Calu3 (cell line): ENCODE results near the gene CDK2AP2. TPM values are rescaled to one million over a fixed set of nuclear protein-coding genes. Genes with fewer than 3 reads are reported as not detected.
A peak's percentile ranks its signal among the peaks of the same experiment; 100 is the strongest.

Experiments
- BruUV-seq: library from RNA; stranded (reverse); fragments of 400-500 nt; replicated peaks from 2 replicates; lab custom pipeline; 2021; lab: Mats Ljungman, UMichigan
- CTCF ChIA-PET: fragments of 300-600 bp; sonication (Branson Sonifier 250); formaldehyde crosslinking; loops from one replicate; lab custom pipeline; 2022; ENCODE audit warnings: antibody characterized with exemption; lab: Charles Lee
- DNase-seq: peaks from one replicate; pipeline ENCODE4 v3.0.0; 2022
- H3K27ac Mint-ChIP-seq: one replicate; pipeline ENCODE4 v1.8.0; 2022; ENCODE audit warnings: mixed read lengths; ENCODE audit not compliant: unreplicated experiment
- H3K27me3 Mint-ChIP-seq: one replicate; pipeline ENCODE4 v1.8.0; 2022; ENCODE audit warnings: mixed read lengths; ENCODE audit not compliant: unreplicated experiment
- H3K36me3 Mint-ChIP-seq: one replicate; pipeline ENCODE4 v1.8.0; 2022; ENCODE audit warnings: mild to moderate bottlenecking, moderate library complexity, mixed read lengths; ENCODE audit not compliant: insufficient read depth, unreplicated experiment
- H3K4me1 Mint-ChIP-seq: one replicate; pipeline ENCODE4 v1.8.0; 2022; ENCODE audit warnings: mild to moderate bottlenecking, low read depth, mixed read lengths; ENCODE audit not compliant: unreplicated experiment
- H3K4me3 Mint-ChIP-seq: one replicate; pipeline ENCODE4 v1.8.0; 2022; ENCODE audit warnings: mild to moderate bottlenecking, low read depth, moderate library complexity, mixed read lengths; ENCODE audit not compliant: unreplicated experiment
- H3K9me3 Mint-ChIP-seq: one replicate; pipeline ENCODE4 v1.8.0; 2022; ENCODE audit warnings: low read depth, mixed read lengths; ENCODE audit not compliant: unreplicated experiment
- intact Hi-C: fragments of 100-400 bp; cut with micrococcal nuclease; formaldehyde crosslinking; loops from one replicate; pipeline ENCODE4 v1.10.0; 2022; ENCODE audit not compliant: unreplicated experiment
- total RNA-seq: library from RNA; stranded (reverse); gene quantifications from 2 replicates; pipeline ENCODE4 v1.2.3, GENCODE V29; 2022
- TF ChIP-seq, protein P1 (sequence below): fragments of 200-600 bp; IDR thresholded peaks from one replicate; pipeline ENCODE4 v1.8.0; 2022; ENCODE audit warnings: antibody characterized with exemption; ENCODE audit not compliant: unreplicated experiment

The CDK2AP2 gene
- total RNA-seq, 1 experiment from 2014 or later, result 64.7 TPM

DNA sequence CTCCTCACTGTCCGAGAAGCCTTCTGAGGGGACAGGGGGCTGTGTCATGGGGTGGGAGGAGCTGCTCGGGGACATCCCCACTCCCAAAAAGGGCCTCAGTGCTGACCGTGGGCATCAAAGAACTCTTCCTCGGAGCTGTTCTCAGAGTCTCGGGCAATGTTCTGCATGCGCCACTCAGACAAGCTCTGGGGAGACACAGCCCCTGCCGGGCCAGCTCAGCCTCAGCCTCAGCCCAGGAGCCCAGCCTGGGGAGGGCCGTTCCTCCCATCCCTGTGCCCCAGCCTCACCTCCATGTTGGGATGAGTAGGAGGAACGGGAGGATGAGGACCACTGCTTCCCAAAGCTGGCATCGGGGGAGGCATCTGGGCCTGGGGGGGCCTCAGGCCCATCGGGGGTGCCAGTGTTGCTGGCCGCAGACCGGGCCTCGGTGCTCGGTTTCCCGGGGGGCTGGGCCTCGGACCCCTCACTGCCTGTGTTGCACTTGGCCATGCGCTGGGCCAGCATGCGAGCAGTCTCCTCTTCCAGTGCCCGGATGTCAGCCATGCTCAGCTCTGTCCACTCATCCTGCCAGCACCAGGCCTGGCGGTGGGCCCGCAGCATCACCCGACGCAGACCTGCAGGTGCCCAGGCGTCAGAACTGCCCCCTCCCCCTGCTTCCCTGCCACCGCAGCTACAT lies 8.0 kb downstream of the CDK2AP2 start:
- CTCF ChIA-PET, result no interaction called here
- intact Hi-C loops, result loop anchor here (10.0 kb wide), 2 partner anchors 75 to 145 kb away; partner anchors contain the start of genes POLD4 and RPS6KB2
- no TSS peak for BruUV-seq
- no peak overlapping the region for H3K27ac Mint-ChIP-seq
- no peak overlapping the region for H3K4me3 Mint-ChIP-seq
- H3K9me3 Mint-ChIP-seq, result no peaks in the 10 kb centered on the region
- H3K27me3 Mint-ChIP-seq, result no peaks in the 10 kb centered on the region
- DNase-seq, result no peak
- TF ChIP-seq, protein P1, sequence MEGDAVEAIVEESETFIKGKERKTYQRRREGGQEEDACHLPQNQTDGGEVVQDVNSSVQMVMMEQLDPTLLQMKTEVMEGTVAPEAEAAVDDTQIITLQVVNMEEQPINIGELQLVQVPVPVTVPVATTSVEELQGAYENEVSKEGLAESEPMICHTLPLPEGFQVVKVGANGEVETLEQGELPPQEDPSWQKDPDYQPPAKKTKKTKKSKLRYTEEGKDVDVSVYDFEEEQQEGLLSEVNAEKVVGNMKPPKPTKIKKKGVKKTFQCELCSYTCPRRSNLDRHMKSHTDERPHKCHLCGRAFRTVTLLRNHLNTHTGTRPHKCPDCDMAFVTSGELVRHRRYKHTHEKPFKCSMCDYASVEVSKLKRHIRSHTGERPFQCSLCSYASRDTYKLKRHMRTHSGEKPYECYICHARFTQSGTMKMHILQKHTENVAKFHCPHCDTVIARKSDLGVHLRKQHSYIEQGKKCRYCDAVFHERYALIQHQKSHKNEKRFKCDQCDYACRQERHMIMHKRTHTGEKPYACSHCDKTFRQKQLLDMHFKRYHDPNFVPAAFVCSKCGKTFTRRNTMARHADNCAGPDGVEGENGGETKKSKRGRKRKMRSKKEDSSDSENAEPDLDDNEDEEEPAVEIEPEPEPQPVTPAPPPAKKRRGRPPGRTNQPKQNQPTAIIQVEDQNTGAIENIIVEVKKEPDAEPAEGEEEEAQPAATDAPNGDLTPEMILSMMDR, result no peak
- peaks cover 56% of the 10 kb centered on the region for H3K36me3 Mint-ChIP-seq
- no peaks in the 10 kb centered on the region for H3K4me1 Mint-ChIP-seq

DNA sequence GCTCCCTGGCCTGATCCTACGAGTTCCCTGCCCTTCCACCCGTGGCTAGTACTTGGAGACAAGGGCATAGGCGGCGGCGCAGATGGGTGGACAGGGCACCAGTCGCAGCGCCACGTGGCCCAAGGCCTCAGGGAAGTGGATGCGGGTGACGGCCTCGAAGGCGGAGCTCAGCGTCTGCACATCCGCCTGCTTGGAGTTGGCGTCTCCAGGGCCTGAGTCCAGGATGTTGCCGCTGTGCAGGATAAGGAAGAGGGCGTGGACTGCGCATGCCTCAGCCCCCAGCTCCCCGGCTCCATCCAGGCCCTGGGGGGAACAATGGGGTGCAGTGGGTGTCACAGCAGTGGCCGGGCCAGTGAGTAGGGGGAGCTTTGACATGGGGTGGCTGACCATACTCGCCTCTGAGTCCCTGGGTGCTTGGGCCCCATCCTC lies 9.4 kb downstream of the CDK2AP2 start:
- CTCF ChIA-PET, result no interaction called here
- Mint-ChIP-seq H3K4me1 (no peaks in the 10 kb centered on the region), H3K4me3 (no peak overlapping the region), H3K9me3 (no peaks in the 10 kb centered on the region), H3K27ac (no peak overlapping the region), H3K27me3 (no peaks in the 10 kb centered on the region), H3K36me3 (peaks cover 53% of the 10 kb centered on the region)
- TF ChIP-seq, protein P1, result no peak
- intact Hi-C loops, result no loop called here
- no TSS peak for BruUV-seq
- DNase-seq, result no peak

DNA sequence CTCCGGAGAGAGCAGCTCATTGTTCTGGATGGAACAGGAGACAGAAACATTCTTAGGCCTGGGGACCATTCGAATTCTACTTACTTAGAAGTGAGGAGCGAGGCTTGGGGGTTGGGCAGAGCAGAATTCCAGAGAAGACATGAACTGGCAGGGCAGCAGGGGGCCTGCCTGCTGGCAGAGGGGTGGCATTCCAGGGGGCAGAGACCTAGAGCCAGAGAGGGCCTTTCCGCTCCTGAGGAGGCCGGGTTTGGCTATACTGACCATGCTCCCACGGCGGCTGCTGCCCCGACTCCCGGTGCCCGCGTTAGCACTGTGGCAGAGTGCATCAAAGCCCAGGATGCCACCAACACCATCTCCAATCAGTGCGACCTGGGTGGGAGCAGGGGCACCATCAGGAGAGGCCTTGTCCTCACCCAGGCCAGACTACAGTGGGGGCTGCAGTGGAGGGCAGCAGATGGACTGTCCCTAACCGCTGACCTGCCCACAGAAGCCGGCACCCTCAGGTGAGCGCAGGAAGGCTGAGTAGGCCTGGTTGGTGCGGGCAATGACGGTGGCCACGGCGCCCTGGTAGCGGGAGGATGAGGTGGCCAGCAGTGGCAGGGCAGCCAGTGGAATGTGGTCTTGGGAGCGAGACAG lies 10.2 kb downstream of the CDK2AP2 start:
- TF ChIP-seq, protein P1, result no peak
- peaks cover 54% of the 10 kb centered on the region for H3K36me3 Mint-ChIP-seq
- H3K27ac Mint-ChIP-seq, result peak overlapping the region; percentile 27
- no peaks in the 10 kb centered on the region for H3K9me3 Mint-ChIP-seq
- H3K4me3 Mint-ChIP-seq, result no peak overlapping the region
- H3K27me3 Mint-ChIP-seq, result no peaks in the 10 kb centered on the region
- intact Hi-C loops, result no loop called here
- H3K4me1 Mint-ChIP-seq, result no peaks in the 10 kb centered on the region
- no TSS peak for BruUV-seq
- CTCF ChIA-PET, result no interaction called here
- DNase-seq, result no peak

DNA sequence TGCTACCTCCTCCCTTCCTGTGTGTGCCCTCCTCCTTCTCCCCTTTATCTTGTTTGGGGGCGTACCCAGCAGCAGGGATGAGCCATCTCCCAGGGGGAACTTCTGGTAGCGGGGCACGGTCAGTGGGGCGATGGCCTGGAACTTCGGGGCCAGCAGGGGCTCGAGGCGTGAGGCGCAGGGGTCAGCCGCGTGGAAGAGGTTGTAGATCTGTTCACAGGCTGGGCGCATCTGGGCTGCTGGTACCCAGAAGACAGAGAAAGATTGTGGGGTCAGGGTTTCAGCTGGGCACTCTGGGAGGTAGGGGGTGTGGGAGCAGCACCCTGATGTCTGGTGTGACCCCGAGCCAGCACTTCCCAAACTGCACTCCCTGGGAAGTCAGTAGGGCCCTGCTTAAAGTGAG lies 11.8 kb downstream of the CDK2AP2 start:
- BruUV-seq, result no TSS peak
- Mint-ChIP-seq H3K4me1 (no peaks in the 10 kb centered on the region), H3K9me3 (no peaks in the 10 kb centered on the region), H3K27ac (no peak overlapping the region), H3K4me3 (no peak overlapping the region), H3K27me3 (no peaks in the 10 kb centered on the region), H3K36me3 (peaks cover 63% of the 10 kb centered on the region)
- DNase-seq, result no peak
- CTCF ChIA-PET, result no interaction called here
- intact Hi-C loops, result no loop called here
- TF ChIP-seq, protein P1, result no peak
